ENCODE results near the gene ATP8A2.

ATP8A2 gene

DNA sequence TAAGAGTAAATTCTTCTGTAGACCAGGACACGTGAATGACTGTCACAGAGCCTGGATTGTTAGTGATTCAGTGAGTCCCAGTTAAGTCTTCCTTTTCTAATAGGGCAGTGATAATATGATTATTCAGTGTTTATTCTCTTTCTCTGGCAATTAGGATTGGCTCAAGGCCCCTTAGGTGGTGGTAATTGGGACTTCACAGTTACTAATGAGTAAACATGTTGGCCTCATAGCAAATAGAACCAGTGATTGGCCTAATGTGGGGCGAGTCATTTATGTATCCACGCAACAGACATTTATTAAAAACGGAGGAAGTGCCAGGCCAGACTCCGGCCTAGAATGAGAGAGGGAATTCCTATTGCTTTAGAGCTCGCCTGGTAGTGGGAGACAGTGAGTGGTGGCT is 607.6 kb downstream of the ATP8A2 start:
- H3K27ac ChIP-seq = no peak overlapping the region
- no peak for TF ChIP-seq ZFX (IDR thresholded peaks at IDR 0.05; ENCODE audit: borderline replicate concordance)
- TF ChIP-seq, protein P1, sequence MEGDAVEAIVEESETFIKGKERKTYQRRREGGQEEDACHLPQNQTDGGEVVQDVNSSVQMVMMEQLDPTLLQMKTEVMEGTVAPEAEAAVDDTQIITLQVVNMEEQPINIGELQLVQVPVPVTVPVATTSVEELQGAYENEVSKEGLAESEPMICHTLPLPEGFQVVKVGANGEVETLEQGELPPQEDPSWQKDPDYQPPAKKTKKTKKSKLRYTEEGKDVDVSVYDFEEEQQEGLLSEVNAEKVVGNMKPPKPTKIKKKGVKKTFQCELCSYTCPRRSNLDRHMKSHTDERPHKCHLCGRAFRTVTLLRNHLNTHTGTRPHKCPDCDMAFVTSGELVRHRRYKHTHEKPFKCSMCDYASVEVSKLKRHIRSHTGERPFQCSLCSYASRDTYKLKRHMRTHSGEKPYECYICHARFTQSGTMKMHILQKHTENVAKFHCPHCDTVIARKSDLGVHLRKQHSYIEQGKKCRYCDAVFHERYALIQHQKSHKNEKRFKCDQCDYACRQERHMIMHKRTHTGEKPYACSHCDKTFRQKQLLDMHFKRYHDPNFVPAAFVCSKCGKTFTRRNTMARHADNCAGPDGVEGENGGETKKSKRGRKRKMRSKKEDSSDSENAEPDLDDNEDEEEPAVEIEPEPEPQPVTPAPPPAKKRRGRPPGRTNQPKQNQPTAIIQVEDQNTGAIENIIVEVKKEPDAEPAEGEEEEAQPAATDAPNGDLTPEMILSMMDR (IDR thresholded peaks at IDR 0.05) = no peak

DNA sequence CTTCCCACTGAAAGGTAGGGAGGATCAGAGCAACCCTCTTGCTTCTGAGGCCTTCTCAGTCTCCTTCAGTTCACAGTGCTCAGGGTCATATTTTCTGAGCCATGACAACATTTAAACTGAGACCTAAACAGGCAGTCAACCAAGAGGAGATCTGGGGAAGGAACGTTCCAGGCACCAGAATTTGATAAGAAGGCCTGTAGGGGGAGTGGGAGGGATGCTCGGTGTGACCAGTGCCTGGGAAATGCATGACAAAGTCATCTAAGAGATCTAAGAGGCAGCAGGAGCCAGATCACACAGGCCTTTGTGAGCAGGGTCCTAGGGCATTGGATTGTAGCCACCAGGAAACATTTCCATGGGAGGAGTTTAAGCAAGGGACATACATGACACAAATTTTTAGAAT is 608.5 kb downstream of the ATP8A2 start:
- no peak overlapping the region for H3K27ac ChIP-seq
- no peak for TF ChIP-seq ZFX (IDR thresholded peaks at IDR 0.05; ENCODE audit: borderline replicate concordance)
- TF ChIP-seq, protein P1 (IDR thresholded peaks at IDR 0.05) = peak; percentile 17; the same call in 1 of the 2 replicates

DNA sequence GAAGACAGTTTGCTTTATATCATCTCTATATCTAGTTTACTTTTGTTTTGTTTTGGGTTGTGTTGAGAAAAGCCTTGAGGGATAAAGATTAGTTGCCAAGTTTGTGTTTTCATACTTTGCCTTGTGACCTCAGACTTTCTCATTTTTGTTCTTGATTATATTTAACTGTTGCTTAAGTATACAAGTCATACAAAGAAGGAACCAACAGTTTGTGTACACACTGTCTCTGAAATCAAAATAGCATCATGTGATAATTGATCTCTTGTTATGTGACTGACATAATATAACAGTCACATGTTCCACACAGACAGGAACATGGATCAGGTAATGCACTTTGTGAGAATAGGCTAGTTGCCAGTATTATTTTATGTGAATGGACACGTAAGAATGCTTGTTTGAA is 609.3 kb downstream of the ATP8A2 start:
- TF ChIP-seq, protein P1 (IDR thresholded peaks at IDR 0.05) = no peak
- no peak for TF ChIP-seq ZFX (IDR thresholded peaks at IDR 0.05; ENCODE audit: borderline replicate concordance)
- H3K27ac ChIP-seq = no peak overlapping the region

DNA sequence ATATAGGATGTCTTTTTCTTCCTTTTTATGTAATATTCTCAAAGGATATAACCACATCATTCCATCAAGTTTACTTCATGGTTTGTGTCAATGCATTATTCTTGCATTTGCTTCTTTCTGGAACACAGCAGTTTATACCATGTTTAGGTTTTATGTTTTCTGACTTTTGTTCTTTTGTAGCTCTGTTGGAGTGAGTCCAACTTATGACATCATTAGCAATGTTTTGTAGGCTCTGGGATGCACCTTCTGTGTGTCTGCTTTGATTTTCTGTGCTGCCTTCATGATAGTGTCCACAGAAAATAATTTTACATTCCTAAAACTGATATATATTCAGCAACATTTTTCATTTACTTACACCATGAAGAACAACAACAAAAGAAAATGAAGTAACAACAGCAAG is 611.1 kb downstream of the ATP8A2 start:
- H3K27ac ChIP-seq = no peak overlapping the region
- TF ChIP-seq ZFX (IDR thresholded peaks at IDR 0.05; ENCODE audit: borderline replicate concordance) = no peak
- TF ChIP-seq, protein P1 (IDR thresholded peaks at IDR 0.05) = no peak

DNA sequence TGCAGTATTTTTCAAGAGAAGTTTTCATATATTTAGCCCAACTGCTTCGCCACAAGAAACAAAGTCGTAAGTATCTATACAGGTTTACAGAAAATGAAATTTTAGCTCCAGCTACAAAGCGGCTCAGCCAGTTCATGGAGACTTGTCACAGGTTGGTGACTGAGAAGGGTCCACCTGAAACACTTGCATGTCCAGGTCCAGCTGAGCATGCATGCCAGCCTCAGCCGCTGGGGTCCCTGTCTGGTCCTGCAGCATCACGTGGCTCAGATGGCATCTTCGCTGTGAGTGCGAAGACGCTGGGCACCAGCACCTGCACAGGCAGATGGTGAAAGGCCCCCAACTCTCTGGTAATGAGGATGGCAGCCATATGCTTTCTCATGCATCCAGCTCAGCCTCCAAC is 616.2 kb downstream of the ATP8A2 start:
- H3K27ac ChIP-seq = no peak overlapping the region
- no peak for TF ChIP-seq ZFX (IDR thresholded peaks at IDR 0.05; ENCODE audit: borderline replicate concordance)
- TF ChIP-seq, protein P1 (IDR thresholded peaks at IDR 0.05) = no peak

DNA sequence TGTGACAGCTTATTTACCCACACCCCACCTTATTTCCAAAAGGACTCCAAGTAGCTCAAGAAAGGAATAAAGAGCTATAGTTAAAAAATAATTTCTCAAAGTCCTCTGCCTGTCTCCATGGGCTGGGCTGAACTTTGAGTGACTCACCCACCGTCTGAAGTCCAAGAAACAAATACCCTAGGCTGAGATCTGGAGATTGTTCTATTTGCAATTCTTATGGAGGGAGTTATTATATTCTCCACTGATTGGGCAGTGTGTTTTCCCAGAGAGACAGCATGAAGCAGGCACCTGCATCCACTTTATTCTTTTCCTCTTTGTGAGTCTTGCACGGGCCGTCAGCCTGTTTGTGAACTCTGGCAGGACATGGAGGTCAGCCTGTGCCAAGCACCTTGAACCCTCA is 616.9 kb downstream of the ATP8A2 start:
- H3K27ac ChIP-seq = no peak overlapping the region
- TF ChIP-seq, protein P1 (IDR thresholded peaks at IDR 0.05) = no peak
- no peak for TF ChIP-seq ZFX (IDR thresholded peaks at IDR 0.05; ENCODE audit: borderline replicate concordance)

DNA sequence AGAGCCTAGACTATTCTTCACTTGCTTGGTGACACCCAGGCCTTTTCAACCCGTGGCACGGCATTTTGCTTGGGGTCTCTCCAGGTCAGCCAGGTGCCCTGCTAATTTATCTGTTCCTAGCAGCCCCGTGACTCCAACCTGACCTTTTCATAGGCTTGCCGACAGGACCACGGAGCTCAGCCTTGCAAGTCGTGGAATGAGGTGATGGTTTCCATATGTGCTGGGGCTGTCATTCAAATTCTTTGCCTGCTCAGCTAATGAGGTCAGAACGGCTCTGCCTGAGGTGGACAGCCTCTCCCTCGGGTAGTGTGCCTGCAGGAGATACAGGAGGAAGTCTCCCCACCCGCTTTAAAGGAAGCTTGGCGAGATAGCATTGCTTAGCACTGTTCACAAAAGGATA is 619.0 kb downstream of the ATP8A2 start:
- no peak overlapping the region for H3K27ac ChIP-seq
- TF ChIP-seq, protein P1 (IDR thresholded peaks at IDR 0.05) = no peak
- TF ChIP-seq ZFX (IDR thresholded peaks at IDR 0.05; ENCODE audit: borderline replicate concordance) = no peak

All from 22Rv1 (cell line).